HUDEP-2 (cell line): ENCODE results near the gene NPPC.
"Not testable (repeated sequence)": the region's sequence is repeated elsewhere in the genome, so short reads cannot be mapped to it uniquely, and the experiment has no call there.

ENCODE experiments used
- DNase-seq, 76 experiments: peaks; one replicate each; lab custom pipeline; 2025; ENCODE audit not compliant: unreplicated experiment in 76 of 76; lab: John Stamatoyannopoulos, UW

Gene NPPC

DNA sequence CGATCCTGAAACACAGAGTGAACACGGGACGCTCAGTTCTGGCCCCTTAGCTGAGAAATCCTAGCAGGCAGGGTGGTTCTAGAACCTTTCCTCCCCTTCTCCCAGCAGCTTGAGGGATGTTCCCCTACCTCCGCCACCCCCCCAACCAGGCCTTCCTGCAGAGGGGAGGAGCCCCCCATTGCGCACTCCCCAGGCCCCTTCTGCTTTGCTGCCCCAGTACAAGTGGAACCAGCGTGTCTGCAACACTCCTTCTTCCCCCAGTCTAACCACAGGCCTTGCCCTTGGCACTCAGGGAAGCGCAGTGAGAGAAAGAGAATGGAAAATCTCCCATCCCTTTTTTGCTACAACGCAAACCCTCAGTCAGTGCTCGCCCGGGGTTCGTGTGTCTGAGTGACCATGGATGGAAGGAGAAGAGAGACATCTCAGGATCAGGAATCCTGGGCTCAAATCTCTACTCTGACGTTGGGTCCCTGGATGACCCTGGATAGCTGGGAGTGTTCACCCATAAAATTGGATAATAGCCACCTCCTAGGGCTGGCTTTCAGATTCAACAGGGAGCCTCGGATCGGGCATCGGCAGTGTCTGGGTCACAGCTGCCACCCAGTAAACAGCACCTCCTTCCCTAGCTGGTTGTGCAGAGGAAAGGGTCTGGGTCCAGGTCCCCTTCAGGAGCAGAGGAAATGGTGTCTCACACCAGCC, 3.7 kb downstream of the NPPC start:
- DNase-seq: no peak

DNA sequence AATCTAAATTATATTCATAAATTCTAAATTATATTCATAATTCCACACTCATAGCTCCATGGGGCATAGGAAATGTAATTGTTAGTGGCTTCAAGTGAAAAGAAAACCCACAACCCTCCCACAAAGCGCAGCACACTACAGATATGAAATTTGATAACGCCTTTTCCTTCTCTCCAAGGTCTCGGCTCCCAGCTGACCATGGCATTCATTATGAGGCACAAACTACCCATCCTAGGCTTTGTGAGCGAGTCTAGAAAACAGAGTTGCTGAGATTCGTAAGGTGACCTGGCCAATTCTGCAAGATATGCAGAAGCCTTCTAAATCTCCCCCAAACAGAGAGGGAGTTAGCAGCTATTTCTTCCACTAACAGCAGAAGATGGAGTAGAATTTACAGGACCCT, 5.4 kb downstream of the NPPC start:
- no peak for DNase-seq

DNA sequence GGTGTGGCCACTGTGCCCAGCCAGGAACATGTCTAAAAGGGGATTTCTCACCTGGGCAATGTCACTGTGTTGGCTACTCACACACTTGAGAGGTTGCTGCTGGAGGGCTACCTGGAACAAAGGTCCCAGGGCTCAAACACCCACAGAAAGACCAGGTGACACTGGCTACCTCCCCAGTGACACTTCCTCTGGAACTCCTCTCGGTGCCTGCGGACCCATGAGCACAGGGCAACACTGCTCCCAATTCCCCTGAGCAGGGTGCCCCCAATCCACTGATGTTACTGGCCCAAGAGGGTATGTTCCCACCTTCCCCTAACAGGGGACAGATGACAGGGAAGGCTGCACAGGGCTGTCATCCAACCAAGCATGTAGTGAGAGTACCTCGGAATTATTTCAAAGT, 5.8 kb downstream of the NPPC start:
- DNase-seq: no peak

DNA sequence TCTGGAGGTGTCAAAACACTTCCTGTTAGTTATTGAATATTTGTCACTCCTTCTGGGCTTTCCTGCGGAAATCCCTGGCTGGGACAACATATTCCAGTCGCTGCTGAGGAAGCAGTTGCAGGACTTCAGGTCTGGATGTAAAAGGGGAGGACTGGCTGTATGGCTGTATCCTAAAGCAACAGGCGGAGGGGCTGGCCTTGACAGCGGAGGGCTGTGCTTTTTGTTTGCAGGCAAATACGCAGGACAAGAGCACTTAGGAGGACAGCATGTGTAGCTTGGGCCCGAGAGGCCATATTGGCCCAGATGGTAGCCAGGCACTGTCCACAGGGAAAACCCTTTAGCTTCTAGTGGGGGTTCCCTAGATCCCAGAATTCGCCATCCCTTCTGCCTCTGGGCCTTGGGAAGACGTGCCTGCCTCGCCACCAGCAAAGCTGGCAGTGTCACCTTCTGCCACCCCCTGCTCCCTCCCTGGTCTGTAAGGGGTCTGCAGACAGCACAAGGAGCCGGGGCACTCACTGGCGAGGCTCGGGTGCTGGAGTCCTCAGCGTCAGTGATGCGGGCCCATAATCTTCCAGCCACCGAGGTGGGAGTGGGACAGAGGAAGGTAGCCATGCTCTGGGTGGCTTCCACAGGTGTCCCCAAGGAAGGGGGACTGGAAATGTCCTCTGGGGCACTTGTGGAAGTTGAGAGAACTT, 6.7 kb downstream of the NPPC start:
- DNase-seq: no peak

DNA sequence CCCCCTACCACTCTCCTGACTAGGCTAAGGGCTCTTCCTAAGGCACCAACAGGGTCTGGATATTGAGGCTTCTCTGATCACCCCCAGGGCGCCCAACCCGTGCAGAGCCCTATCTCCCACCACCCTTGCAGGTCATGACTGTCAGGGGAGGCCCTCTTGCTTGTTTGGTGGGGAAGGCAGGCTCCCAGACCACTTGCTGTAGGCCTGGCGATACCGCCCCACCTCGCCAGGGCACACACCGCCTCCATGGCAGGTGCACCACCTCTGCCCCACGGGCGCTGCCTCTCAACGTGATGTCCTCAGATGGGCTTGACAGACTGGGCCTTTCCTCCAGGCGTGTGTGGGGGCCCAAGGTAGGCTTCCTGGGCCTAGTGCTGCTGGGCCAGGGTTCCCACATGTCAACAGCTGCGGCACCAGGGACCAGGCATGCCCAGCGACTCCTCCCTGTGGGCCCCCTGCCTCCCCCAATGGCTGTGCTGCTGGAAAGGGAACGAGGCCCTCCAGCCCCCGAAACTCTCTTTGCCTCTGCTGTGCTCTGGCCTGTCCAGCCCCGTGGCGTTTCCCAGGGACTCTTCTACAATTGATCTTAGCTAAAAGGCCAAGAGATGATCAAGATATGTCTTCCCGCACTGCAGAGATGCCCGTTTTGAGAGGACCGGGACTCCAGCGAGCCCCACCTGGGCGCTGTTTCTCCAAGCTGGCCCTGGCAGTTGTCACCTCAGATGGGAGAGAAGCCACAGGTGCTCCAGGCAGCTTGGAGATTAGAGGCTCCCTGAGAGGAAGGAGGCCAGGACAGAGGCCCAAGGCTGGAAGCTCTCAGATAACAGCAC, 7.5 kb downstream of the NPPC start:
- no peak for DNase-seq

DNA sequence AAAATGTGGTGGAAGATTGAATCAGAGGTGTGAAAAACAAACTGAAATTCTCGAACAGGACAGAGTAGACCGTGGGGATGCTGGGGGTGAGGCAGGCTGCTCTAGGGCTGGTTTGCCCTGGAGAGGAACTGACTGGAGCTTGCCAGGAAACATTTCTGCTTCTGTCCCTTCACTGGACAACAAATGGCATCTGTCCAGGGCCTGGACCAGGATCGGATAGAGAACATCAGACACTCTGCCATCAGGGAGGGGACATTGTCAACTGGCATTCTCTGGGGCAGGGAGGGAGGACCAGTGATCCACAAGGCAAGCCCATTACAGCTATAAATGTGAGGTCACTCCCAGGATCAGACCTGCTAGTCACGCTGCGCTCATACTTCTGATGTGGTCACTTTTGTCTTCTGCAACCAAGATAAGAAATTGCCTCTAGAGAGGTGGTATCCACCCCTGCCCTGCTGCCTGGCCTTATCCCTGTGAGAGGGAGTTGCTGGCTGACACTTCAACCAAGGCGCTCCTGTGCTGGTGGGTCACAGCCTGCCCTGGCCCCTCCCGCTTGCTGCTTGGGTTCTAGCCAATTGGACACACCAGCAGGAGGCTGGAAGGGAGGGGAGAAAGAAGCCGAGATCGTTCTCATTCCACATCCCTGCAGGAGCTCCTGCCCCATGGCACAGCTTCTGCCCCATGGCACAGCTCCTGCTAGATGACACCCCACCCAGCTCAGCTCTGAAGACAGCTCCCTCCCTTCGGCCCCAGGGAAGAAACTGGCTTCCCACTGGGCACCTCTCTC, 8.7 kb downstream of the NPPC start:
- peak in 29 of 76 experiments; percentile 4 to 71 (median 26) for DNase-seq

DNA sequence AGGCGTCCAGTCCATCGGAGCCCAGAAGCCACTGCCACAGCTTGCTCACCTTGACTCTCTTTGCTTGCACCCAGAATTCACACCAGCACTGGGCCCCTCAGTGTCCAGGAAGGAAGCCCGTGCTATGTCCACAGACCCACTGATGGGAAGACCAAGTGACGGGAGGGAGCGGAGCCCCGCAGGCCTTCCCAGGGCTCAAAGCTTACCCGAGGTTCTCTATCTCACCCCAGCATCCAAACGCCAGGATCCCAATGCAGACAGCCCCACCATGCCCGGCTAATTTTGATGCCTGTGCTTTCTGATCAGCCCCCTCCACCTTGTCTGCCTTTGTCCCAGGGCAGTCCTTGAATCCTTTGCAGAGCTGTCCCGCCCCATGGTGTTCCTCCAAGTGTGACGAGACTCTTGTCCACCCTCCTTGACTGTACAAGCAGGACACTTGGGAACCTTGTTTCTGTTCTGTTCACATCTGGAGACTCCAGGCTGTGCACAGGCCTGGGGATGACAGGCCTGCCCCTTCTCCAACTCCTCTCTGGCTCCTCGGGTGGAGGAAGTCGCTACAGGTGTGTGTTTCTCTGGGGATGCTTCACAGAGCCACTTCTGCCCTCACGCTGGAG, 12.0 kb downstream of the NPPC start:
- DNase-seq: no peak

DNA sequence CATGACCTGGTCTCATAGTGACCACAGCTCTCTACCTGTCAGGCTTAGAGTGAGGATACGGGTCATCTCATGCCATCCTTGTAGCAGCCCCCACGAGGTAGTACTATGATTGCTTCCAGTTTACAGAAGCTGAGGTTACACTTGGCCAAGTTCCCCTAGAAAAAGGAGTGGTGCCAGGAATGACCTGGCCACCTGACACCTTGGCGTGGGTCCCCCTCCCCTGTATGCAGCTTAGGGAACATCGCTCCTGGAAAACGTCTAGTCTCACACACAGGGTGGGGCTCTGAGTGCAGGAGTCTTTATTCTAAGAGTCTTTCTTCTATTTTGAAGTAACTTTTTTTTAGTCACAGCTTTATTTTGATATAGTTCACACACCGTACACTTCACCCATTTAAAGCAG, 14.8 kb downstream of the NPPC start:
- no peak for DNase-seq

DNA sequence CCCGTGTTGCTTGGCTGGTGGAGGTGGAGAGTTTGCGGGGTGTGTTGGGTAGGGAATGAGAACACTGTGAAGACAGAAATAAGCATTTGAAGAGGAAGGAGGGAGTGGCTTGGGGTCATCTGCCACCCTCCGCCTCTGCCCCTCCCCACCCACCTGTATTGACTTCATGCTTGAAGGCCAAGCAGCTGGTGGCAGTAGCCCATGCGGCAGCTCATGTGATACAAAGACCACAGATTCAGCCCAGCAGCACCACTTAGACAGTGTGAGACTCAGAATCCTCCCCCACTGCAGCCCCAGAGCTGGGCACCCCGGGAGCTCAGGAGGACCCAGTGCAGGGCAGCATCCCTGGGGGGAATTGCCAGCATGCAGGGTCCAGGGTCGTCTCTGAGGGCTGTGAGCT, 15.4 kb downstream of the NPPC start:
- no peak for DNase-seq

DNA sequence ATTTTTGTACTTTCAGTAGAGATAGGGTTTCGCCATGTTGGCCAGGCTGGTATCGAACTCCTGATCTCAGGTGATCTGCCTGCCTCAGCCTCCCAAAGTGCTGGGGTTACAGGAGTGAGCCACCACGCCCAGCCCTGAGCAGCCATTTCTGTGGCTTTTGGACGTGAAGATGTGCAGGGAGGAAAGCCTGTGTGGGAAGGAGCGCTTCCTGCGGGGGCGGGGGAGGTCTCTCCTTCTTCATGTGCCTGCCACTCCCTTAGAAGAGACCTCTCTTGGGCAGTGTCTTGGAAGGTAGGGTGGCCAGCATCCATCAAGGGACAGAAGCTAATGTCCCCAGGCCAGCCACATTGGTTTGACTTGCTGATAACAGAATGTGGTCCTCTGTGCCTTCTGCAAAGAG, 16.0 kb downstream of the NPPC start:
- DNase-seq: not testable (repeated sequence)

DNA sequence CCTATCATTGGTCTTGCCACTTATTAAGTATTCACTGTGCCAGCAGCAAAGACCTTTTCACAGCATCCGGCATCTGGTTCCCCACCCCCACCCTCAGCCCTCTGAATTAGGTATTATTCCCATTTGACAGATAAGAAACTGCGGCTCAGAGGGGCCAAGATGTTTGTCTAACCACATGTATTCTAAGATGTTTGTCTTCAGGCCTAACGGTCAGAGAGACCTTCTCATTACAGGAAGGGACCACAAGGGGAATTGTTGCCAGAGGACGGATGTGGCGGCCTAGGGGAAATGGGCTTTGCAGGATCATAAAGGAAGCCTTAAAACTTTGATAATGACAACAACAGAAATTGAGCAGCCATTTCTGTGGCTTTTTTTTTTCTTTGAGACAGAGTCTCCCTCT, 16.6 kb downstream of the NPPC start:
- DNase-seq: no peak

DNA sequence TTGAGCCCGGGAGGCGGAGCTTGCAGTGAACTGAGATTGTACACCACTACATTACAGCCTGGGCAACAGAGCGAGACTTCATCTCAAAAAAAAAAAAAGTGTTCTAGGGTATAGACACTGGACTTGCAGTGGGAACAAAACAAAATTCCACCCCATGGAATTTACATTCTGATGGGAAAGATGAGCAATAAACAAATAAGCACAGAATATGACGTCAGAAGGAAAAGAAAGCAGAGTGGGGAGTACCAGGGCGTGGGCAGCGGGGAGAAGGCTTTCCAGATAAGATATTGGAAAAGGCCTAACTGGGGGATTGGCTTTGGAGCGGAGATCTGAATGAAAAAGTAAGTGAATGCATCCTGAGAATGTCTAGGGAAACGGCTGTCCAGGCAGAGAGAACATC, 17.6 kb downstream of the NPPC start:
- no peak for DNase-seq

DNA sequence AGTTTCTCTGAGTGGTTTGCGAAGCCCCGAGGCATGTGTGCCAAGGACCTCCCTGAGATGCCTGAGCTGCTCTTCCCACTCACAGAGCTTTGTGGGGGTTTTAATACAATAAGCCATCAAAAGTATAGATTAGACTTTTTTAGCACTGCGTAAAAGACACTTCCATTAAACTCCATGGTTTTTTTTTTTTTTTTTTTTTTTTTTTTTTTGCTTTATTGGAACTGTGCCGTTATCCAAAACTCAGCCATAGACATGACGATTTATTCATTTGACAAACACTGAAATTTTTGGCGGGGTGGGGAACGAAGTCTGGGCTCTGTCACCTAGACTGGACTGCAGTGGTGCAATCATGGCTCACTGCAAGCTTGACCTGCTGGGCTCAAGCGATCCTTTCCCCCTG, 18.4 kb downstream of the NPPC start:
- DNase-seq: no peak

DNA sequence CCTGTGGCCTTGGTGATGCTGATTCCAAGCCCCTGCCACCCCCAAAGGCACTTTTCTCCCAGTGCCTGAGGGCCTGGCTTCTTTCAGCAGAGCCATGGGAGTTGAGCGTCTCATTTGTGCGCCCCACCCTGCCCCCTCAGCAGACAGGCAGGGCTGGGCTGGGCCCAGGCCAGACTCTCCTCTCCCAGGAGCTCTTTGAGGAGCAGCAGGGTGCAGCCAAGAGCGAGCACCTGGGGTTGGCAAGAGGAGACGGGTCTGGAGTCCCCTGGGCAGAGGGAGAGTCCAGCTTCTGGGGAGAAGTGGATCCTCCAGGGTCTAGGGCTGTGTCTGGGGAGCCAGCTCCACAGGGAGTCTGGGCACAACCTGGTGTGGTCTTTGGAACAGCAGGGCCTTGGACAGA, 21.2 kb downstream of the NPPC start:
- DNase-seq: no peak

DNA sequence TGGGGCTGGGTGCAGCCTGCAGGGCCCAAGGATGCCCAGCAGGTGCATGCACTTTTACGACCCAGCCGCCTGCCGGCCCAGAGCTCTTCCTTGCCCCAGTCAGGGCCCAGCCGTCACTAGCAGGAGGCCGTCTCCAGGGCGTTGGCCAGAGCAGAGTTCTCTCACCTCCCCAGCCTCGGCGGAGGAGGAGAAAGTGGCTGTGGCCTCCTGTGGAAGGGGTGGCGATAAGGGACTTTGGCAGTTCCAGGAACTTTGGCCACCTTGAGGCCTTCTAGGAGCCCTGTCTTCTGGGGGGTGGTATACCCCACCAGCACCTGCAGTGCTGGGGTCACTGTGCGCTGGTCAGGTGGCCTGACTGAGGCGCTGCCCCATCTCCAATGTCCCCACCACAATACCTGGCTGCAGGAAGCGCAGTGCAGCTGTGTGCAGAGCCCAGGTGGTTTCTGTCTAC, 22.0 kb downstream of the NPPC start:
- DNase-seq: no peak

DNA sequence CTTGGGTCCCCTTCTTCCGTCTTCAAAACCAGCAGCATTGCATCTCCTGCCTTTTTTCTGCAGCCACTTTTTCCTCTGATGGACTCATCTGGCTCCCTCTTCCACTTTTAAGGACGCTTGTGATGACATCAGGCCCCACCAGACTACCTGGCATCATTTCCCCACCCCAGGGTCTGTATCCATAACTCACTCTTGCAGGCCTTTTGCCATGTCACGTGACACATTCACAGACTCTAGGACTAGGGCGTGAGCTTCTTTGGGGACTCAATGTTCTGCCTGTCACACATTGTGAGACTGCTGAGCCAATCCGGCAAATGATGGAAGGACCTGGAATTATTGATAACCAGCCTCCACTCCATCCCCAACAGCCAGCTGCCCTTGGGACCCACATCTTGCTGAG, 23.6 kb downstream of the NPPC start:
- DNase-seq: no peak

DNA sequence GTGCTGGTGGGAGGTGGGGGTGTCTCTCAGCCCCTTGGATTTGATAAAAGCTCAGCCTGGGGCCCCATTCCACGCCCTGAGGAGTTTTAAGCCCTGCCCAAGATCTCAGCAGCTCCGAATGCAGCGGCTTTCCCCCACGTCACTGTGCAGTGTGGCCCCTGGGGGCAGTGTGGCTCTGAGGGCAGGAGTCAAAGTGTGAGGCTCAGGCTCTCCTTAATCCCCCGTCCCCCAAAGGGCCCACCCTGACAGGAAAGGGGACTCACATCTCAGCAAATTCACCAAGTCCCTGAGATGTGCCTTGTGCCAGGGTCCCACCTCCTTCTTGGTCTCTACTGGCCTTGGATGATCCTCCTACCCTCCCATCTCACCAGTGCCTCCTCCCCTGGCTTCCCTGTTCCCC, 25.2 kb downstream of the NPPC start:
- DNase-seq: peak in 2 of 76 experiments; percentile 7 to 17

DNA sequence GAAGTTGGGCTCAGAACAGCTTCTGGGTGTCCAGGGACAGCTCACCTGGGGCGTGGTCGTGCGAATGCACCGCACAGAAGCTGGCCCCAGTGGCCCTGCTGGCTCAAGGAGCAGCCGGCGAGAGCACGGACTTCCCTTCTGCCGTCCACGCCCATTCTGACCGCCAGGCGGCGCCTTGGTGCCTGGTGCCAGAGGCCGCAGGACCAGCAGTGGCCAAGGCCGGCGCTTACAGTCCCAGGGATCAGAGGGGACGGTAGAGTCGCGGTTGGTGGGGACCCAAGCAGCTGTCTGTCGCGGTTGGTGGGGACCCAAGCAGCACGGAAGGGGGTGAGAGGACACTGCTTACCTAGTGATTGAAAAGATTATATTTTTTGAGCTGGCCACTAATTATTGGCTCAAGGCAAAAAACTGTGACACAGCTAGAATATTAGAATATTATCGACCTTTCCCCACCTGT, 25.7 kb downstream of the NPPC start:
- DNase-seq: peak in 70 of 76 experiments; percentile 2 to 88 (median 59)

DNA sequence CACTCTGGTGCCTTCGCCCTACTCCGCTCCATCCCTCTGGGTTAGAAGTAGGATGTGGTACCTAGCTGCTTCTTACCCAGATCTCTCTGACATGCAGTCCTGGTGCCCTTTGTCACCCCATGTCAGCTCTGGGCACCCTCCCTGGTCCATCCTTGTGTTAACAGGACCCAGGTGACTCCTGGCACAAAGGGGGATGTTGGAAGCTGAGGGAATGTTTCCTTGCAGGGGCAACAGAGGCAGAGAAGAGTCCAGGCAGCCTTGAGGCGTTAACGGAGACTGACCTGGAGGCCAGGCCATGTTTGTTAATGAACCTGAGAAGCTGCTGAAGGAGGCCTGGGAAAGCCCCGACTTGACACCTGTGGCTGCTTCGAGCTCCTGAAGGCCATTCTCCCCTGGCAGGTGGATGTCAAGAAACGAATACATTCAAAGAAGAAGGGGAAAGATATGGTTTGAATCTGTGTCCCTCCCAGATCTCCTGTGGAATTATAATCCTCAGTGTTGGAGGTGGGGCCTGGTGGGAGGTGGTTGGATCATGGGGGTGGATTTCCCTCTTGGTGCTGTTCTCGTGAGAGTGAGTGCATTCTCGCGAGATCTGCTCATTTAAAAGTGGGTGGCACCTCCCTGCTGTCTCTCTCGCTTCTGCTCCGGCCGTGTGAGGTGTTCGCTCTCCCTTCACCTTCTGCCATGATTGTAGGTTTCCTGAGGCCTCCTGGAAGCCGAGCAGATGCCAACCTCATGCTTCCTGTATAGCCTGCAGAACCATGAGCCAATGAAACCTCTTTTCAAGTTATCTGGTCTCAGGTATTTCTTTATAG, 31.4 kb downstream of the NPPC start:
- DNase-seq: no peak
